Karpas-422 (cell line): ENCODE results near the gene ARL2. TPM values are rescaled to one million over a fixed set of nuclear protein-coding genes. Genes with fewer than 3 reads are reported as not detected.
"Not testable (repeated sequence)": the region's sequence is repeated elsewhere in the genome, so short reads cannot be mapped to it uniquely, and the experiment has no call there.

Experiments
- DNase-seq: peaks from one replicate; pipeline ENCODE4 v3.0.0-alpha.2; 2015
- H2AFZ ChIP-seq: fragments of 200-600 bp; sonication (generic); 2 replicates; pipeline ENCODE4 v1.6.1; 2014; ENCODE audit warnings: antibody characterized with exemption, low read length, mixed read lengths
- H3K27ac ChIP-seq: fragments of 200-600 bp; sonication (generic); 2 replicates; pipeline ENCODE4 v1.5.1; 2014; ENCODE audit warnings: mild to moderate bottlenecking, low read length, moderate library complexity
- H3K27me3 ChIP-seq: fragments of 200-600 bp; sonication (generic); 2 replicates; pipeline ENCODE4 v1.6.1; 2014; ENCODE audit warnings: low read length, mixed read lengths
- H3K36me3 ChIP-seq: fragments of 200-600 bp; sonication (generic); 2 replicates; pipeline ENCODE4 v1.6.1; 2014; ENCODE audit warnings: low read length, mixed read lengths; ENCODE audit not compliant: insufficient read depth
- H3K4me1 ChIP-seq: fragments of 200-600 bp; sonication (generic); 2 replicates; pipeline ENCODE4 v1.6.1; 2014; ENCODE audit warnings: mild to moderate bottlenecking, low read length, mixed read lengths
- H3K4me2 ChIP-seq: fragments of 200-600 bp; sonication (generic); 2 replicates; pipeline ENCODE4 v1.6.1; 2014; ENCODE audit warnings: low read length, low read depth, mild to moderate bottlenecking; ENCODE audit not compliant: poor library complexity, severe bottlenecking
- H3K4me3 ChIP-seq: fragments of 200-600 bp; sonication (generic); 2 replicates; pipeline ENCODE4 v1.5.1; 2014; ENCODE audit warnings: mild to moderate bottlenecking, antibody characterized with exemption, low read length, mixed read lengths
- H3K79me2 ChIP-seq: fragments of 200-600 bp; sonication (generic); 2 replicates; pipeline ENCODE4 v1.6.1; 2014; ENCODE audit warnings: mild to moderate bottlenecking, low read length, mixed read lengths
- H3K9ac ChIP-seq: fragments of 200-600 bp; sonication (generic); 2 replicates; pipeline ENCODE4 v1.6.0; 2014; ENCODE audit warnings: low read length
- H3K9me2 ChIP-seq: fragments of 200-600 bp; sonication (generic), shearing (Covaris generic); replicated peaks from 2 replicates; pipeline ENCODE4 v1.6.0; 2014; ENCODE audit warnings: mild to moderate bottlenecking, low read length, moderate library complexity; ENCODE audit not compliant: insufficient read depth
- H3K9me3 ChIP-seq: fragments of 300-700, 200-600 bp; sonication (generic); 2 replicates; pipeline ENCODE4 v1.6.1; 2014; ENCODE audit warnings: low read length, mixed read lengths
- H4K20me1 ChIP-seq: fragments of 200-600 bp; sonication (generic); 2 replicates; pipeline ENCODE4 v1.6.1; 2014; ENCODE audit warnings: mild to moderate bottlenecking, antibody characterized with exemption, low read length, low read depth; ENCODE audit not compliant: insufficient read depth
- total RNA-seq: library from RNA; depleted of rRNA; stranded (reverse); fragments of >200 nt; shearing (Covaris generic); gene quantifications from 2 replicates; pipeline ENCODE4 v1.2.3, GENCODE V29; 2014; ENCODE audit warnings: low replicate concordance

ARL2 gene
- total RNA-seq, 1 experiment from 2014 or later = 28.9 TPM

- Histone ChIP-seq H2AFZ (peak overlapping the region; percentile 93; the same call in 1 of the 2 replicates), H3K9ac (peak overlapping the region; percentile 95), H4K20me1 (no peaks in the 10 kb centered on the region), H3K36me3 (peaks cover 13% of the 10 kb centered on the region; the same call in 1 of the 2 replicates), H3K4me2 (peak overlapping the region; percentile 94), H3K27ac (peak overlapping the region; percentile 85), H3K4me1 (peaks cover 17% of the 10 kb centered on the region), H3K9me2 (no peaks in the 10 kb centered on the region), H3K79me2 (peaks cover 18% of the 10 kb centered on the region), H3K9me3 (no peaks in the 10 kb centered on the region), H3K27me3 (no peaks in the 10 kb centered on the region), H3K4me3 (peak overlapping the region; percentile 75)
- DNase-seq = no peak
These were observed 817 bp downstream of the ARL2 start for GRCh38 chr11:65014726-65015227.

- no peak overlapping the region for H3K4me2 ChIP-seq
- no peaks in the 10 kb centered on the region for H3K27me3 ChIP-seq
- no peak overlapping the region for H2AFZ ChIP-seq
- no peak for DNase-seq
- H3K4me1 ChIP-seq = peaks cover 17% of the 10 kb centered on the region
- peaks cover 18% of the 10 kb centered on the region for H3K79me2 ChIP-seq
- no peaks in the 10 kb centered on the region for H3K9me3 ChIP-seq
- no peaks in the 10 kb centered on the region for H4K20me1 ChIP-seq
- H3K9me2 ChIP-seq = no peaks in the 10 kb centered on the region
- no peak overlapping the region for H3K4me3 ChIP-seq
- no peak overlapping the region for H3K27ac ChIP-seq
- no peak overlapping the region for H3K9ac ChIP-seq
- peaks cover 13% of the 10 kb centered on the region; the same call in 1 of the 2 replicates for H3K36me3 ChIP-seq
These were observed 2.7 kb downstream of the ARL2 start for GRCh38 chr11:65016705-65017104.

GRCh38 chr11:65017937-65018336, 4.0 kb downstream of the ARL2 start:
- H3K4me2 ChIP-seq = no peak overlapping the region
- no peak overlapping the region for H3K27ac ChIP-seq
- peaks cover 17% of the 10 kb centered on the region for H3K4me1 ChIP-seq
- peaks cover 13% of the 10 kb centered on the region; the same call in 1 of the 2 replicates for H3K36me3 ChIP-seq
- DNase-seq = no peak
- H3K27me3 ChIP-seq = no peaks in the 10 kb centered on the region
- H3K9me2 ChIP-seq = no peaks in the 10 kb centered on the region
- no peaks in the 10 kb centered on the region for H4K20me1 ChIP-seq
- H3K9ac ChIP-seq = no peak overlapping the region
- H3K4me3 ChIP-seq = no peak overlapping the region
- H3K9me3 ChIP-seq = no peaks in the 10 kb centered on the region
- peaks cover 18% of the 10 kb centered on the region for H3K79me2 ChIP-seq
- H2AFZ ChIP-seq = no peak overlapping the region

GRCh38 chr11:65019824-65020223, 5.9 kb downstream of the ARL2 start:
- Histone ChIP-seq H3K27ac (no peak overlapping the region), H3K9me3 (no peaks in the 10 kb centered on the region), H3K4me1 (peaks cover 6% of the 10 kb centered on the region), H3K79me2 (peaks cover 15% of the 10 kb centered on the region), H3K36me3 (peaks cover 13% of the 10 kb centered on the region; the same call in 1 of the 2 replicates), H3K4me3 (no peak overlapping the region), H3K9ac (no peak overlapping the region), H3K27me3 (no peaks in the 10 kb centered on the region), H2AFZ (no peak overlapping the region), H3K4me2 (no peak overlapping the region), H4K20me1 (no peaks in the 10 kb centered on the region), H3K9me2 (no peaks in the 10 kb centered on the region)
- no peak for DNase-seq

- H3K27ac ChIP-seq = no peak overlapping the region
These were observed 7.0 kb downstream of the ARL2 start for GRCh38 chr11:65021003-65021402.

GRCh38 chr11:65021509-65021908, 7.5 kb downstream of the ARL2 start:
- no peak overlapping the region for H2AFZ ChIP-seq
- no peak overlapping the region for H3K27ac ChIP-seq
- H3K4me2 ChIP-seq = no peak overlapping the region
- no peaks in the 10 kb centered on the region for H3K9me3 ChIP-seq
- peaks cover under 1% of the 10 kb centered on the region; the same call in 1 of the 2 replicates for H3K79me2 ChIP-seq
- H4K20me1 ChIP-seq = no peaks in the 10 kb centered on the region
- H3K9ac ChIP-seq = no peak overlapping the region
- H3K36me3 ChIP-seq = peaks cover 13% of the 10 kb centered on the region; the same call in 1 of the 2 replicates
- no peaks in the 10 kb centered on the region for H3K9me2 ChIP-seq
- DNase-seq = no peak
- no peaks in the 10 kb centered on the region for H3K27me3 ChIP-seq
- H3K4me3 ChIP-seq = no peak overlapping the region
- H3K4me1 ChIP-seq = no peaks in the 10 kb centered on the region

More at GRCh38 chr11:65021003-65021402, 7.0 kb downstream of the ARL2 start:
- H3K4me3 ChIP-seq = no peak overlapping the region
- no peak overlapping the region for H2AFZ ChIP-seq
- peaks cover 13% of the 10 kb centered on the region; the same call in 1 of the 2 replicates for H3K36me3 ChIP-seq
- H3K27me3 ChIP-seq = no peaks in the 10 kb centered on the region
- H3K9me3 ChIP-seq = no peaks in the 10 kb centered on the region
- H3K9me2 ChIP-seq = no peaks in the 10 kb centered on the region
- no peak for DNase-seq
- H3K79me2 ChIP-seq = peaks cover 5% of the 10 kb centered on the region; the same call in 1 of the 2 replicates
- H3K9ac ChIP-seq = no peak overlapping the region
- H3K4me1 ChIP-seq = no peaks in the 10 kb centered on the region
- H3K4me2 ChIP-seq = no peak overlapping the region
- H4K20me1 ChIP-seq = no peaks in the 10 kb centered on the region

GRCh38 chr11:65023502-65023901, 9.5 kb downstream of the ARL2 start:
- H3K9me3 ChIP-seq, H2AFZ ChIP-seq, H3K79me2 ChIP-seq, H3K36me3 ChIP-seq, DNase-seq, H4K20me1 ChIP-seq, H3K4me2 ChIP-seq, H3K27ac ChIP-seq, H3K9ac ChIP-seq, H3K9me2 ChIP-seq, H3K27me3 ChIP-seq, H3K4me3 ChIP-seq: not testable (repeated sequence)
- peaks cover 15% of the 10 kb centered on the region for H3K4me1 ChIP-seq

GRCh38 chr11:65026810-65027209, 12.8 kb downstream of the ARL2 start:
- H3K4me1 ChIP-seq = peaks cover 18% of the 10 kb centered on the region
- H3K27ac ChIP-seq = no peak overlapping the region
- DNase-seq = no peak
- peak overlapping the region; percentile 62; the same call in 1 of the 2 replicates for H3K4me3 ChIP-seq
- no peaks in the 10 kb centered on the region for H3K9me3 ChIP-seq
- H2AFZ ChIP-seq = peak overlapping the region; percentile 43; the same call in 1 of the 2 replicates
- H3K4me2 ChIP-seq = peak overlapping the region; percentile 78
- no peaks in the 10 kb centered on the region for H4K20me1 ChIP-seq
- H3K9me2 ChIP-seq = no peaks in the 10 kb centered on the region
- no peaks in the 10 kb centered on the region for H3K79me2 ChIP-seq
- H3K36me3 ChIP-seq = no peaks in the 10 kb centered on the region
- H3K27me3 ChIP-seq = no peaks in the 10 kb centered on the region
- H3K9ac ChIP-seq = peak overlapping the region; percentile 63
